HEK293 (cell line): ENCODE measurements around the gene RAD50.
A peak's percentile ranks its signal among the peaks of the same experiment; 100 is the strongest.

Experiments
- BCL11A ChIP-seq: fragments of 450-650 bp; formaldehyde crosslinking; IDR thresholded peaks from 2 replicates; pipeline ENCODE4 v1.5.1; 2016; ENCODE audit warnings: low read depth, missing biosample characterization, missing genetic modification characterization
- ELK4 ChIP-seq: IDR thresholded peaks from 2 replicates; pipeline ENCODE4 v1.6.1; 2011; ENCODE audit warnings: mild to moderate bottlenecking, low read depth, low read length, borderline replicate concordance
- GFI1B ChIP-seq: fragments of 450-650 bp; formaldehyde crosslinking; IDR thresholded peaks from 2 replicates; pipeline ENCODE4 v1.5.1; 2016; ENCODE audit warnings: missing biosample characterization, missing genetic modification characterization
- GLIS2 ChIP-seq: fragments of 450-650 bp; formaldehyde crosslinking; IDR thresholded peaks from 2 replicates; pipeline ENCODE4 v1.5.1; 2016; ENCODE audit warnings: missing biosample characterization, missing genetic modification characterization
- IKZF3 ChIP-seq: fragments of 450-650 bp; IDR thresholded peaks from 2 replicates; pipeline ENCODE4 v1.5.0; 2018; ENCODE audit warnings: missing biosample characterization, mild to moderate bottlenecking, missing genetic modification characterization, moderate library complexity
- KLF8 ChIP-seq: fragments of 450-650 bp; formaldehyde crosslinking; IDR thresholded peaks from 2 replicates; pipeline ENCODE4 v1.5.1; 2016; ENCODE audit warnings: missing biosample characterization, missing genetic modification characterization
- KLF9 ChIP-seq: fragments of 450-650 bp; formaldehyde crosslinking; IDR thresholded peaks from 2 replicates; pipeline ENCODE4 v1.5.1; 2016; ENCODE audit warnings: missing biosample characterization, missing genetic modification characterization, low read depth
- MEIS1 ChIP-seq: sonication (generic); formaldehyde crosslinking; IDR thresholded peaks from 2 replicates; pipeline ENCODE4 v1.8.1; 2022; ENCODE audit warnings: missing genetic modification reagents, mild to moderate bottlenecking, borderline replicate concordance
- PATZ1 ChIP-seq: fragments of 450-650 bp; formaldehyde crosslinking; IDR thresholded peaks from 2 replicates; pipeline ENCODE4 v1.5.1; 2016; ENCODE audit warnings: missing biosample characterization, missing genetic modification characterization
- RBAK ChIP-seq: fragments of 450-650 bp; formaldehyde crosslinking; IDR thresholded peaks from 2 replicates; pipeline ENCODE4 v1.5.1; 2016; ENCODE audit warnings: missing biosample characterization, missing genetic modification characterization
- SP7 ChIP-seq: fragments of 450-650 bp; formaldehyde crosslinking; IDR thresholded peaks from 2 replicates; pipeline ENCODE4 v1.5.1; 2016; ENCODE audit warnings: missing biosample characterization, missing genetic modification characterization
- YY1 ChIP-seq: fragments of 450-650 bp; formaldehyde crosslinking; IDR thresholded peaks from 2 replicates; pipeline ENCODE4 v1.5.1; 2018; ENCODE audit warnings: missing biosample characterization, missing genetic modification characterization
- ZBTB44 ChIP-seq: fragments of 450-650 bp; IDR thresholded peaks from 2 replicates; pipeline ENCODE4 v1.5.1; 2018; ENCODE audit warnings: missing biosample characterization, mild to moderate bottlenecking, missing genetic modification characterization
- ZBTB6 ChIP-seq: fragments of 450-650 bp; formaldehyde crosslinking; IDR thresholded peaks from 2 replicates; pipeline ENCODE4 v1.5.1; 2017; ENCODE audit warnings: missing biosample characterization, missing genetic modification characterization
- ZBTB7A ChIP-seq: fragments of 450-650 bp; formaldehyde crosslinking; IDR thresholded peaks from 2 replicates; pipeline ENCODE4 v1.5.1; 2016; ENCODE audit warnings: low read depth, missing biosample characterization, missing genetic modification characterization
- ZNF155 ChIP-seq: fragments of 450-650 bp; formaldehyde crosslinking; IDR thresholded peaks from 2 replicates; pipeline ENCODE4 v1.5.1; 2016; ENCODE audit warnings: missing biosample characterization, missing genetic modification characterization
- ZNF157 ChIP-seq: fragments of 450-650 bp; formaldehyde crosslinking; IDR thresholded peaks from 2 replicates; pipeline ENCODE4 v1.5.1; 2016; ENCODE audit warnings: missing biosample characterization, missing genetic modification characterization
- ZNF174 ChIP-seq: fragments of 450-650 bp; formaldehyde crosslinking; IDR thresholded peaks from 2 replicates; pipeline ENCODE4 v1.5.0; 2017; ENCODE audit warnings: missing biosample characterization, mild to moderate bottlenecking, missing genetic modification characterization
- ZNF26 ChIP-seq: fragments of 450-650 bp; formaldehyde crosslinking; IDR thresholded peaks from 2 replicates; pipeline ENCODE4 v1.5.1; 2016; ENCODE audit warnings: missing biosample characterization, missing genetic modification characterization
- ZNF280C ChIP-seq: fragments of 450-650 bp; formaldehyde crosslinking; IDR thresholded peaks from 2 replicates; pipeline ENCODE4 v1.5.1; 2016; ENCODE audit warnings: missing biosample characterization, missing genetic modification characterization
- ZNF350 ChIP-seq: fragments of 450-650 bp; formaldehyde crosslinking; IDR thresholded peaks from 2 replicates; pipeline ENCODE4 v1.5.0; 2017; ENCODE audit warnings: missing biosample characterization, mild to moderate bottlenecking, missing genetic modification characterization
- ZNF404 ChIP-seq: fragments of 450-650 bp; formaldehyde crosslinking; IDR thresholded peaks from 2 replicates; pipeline ENCODE4 v1.5.1; 2017; ENCODE audit warnings: missing biosample characterization, missing genetic modification characterization
- ZNF416 ChIP-seq: fragments of 450-650 bp; formaldehyde crosslinking; IDR thresholded peaks from 2 replicates; pipeline ENCODE4 v1.5.1; 2016; ENCODE audit warnings: missing biosample characterization, missing genetic modification characterization
- ZNF449 ChIP-seq: fragments of 450-650 bp; formaldehyde crosslinking; IDR thresholded peaks from 2 replicates; pipeline ENCODE4 v1.5.1; 2017; ENCODE audit warnings: missing biosample characterization, mild to moderate bottlenecking, missing genetic modification characterization, moderate library complexity
- ZNF48 ChIP-seq: fragments of 450-650 bp; formaldehyde crosslinking; IDR thresholded peaks from 2 replicates; pipeline ENCODE4 v1.5.1; 2016; ENCODE audit warnings: missing biosample characterization, missing genetic modification characterization
- ZNF548 ChIP-seq: fragments of 450-650 bp; formaldehyde crosslinking; IDR thresholded peaks from 2 replicates; pipeline ENCODE4 v1.5.1; 2016; ENCODE audit warnings: missing biosample characterization, missing genetic modification characterization
- ZNF660 ChIP-seq: fragments of 450-650 bp; IDR thresholded peaks from 2 replicates; pipeline ENCODE4 v1.5.1; 2018; ENCODE audit warnings: missing biosample characterization, mild to moderate bottlenecking, missing genetic modification characterization
- ZNF785 ChIP-seq: fragments of 450-650 bp; formaldehyde crosslinking; IDR thresholded peaks from 2 replicates; pipeline ENCODE4 v1.5.1; 2016; ENCODE audit warnings: missing biosample characterization, missing genetic modification characterization

Gene RAD50

GRCh38 chr5:132556763-132557477 lies at the start of gene RAD50 (continued):
- no peak for TF ChIP-seq ZNF280C (tag by site-specific recombination)
- TF ChIP-seq ELK4 = peak; percentile 75; the same call in 1 of the 2 replicates
- TF ChIP-seq ZNF26 (tag by site-specific recombination) = no peak
- TF ChIP-seq KLF9 (tag by site-specific recombination) = peak; percentile 72
- TF ChIP-seq IKZF3 = no peak
- no peak for TF ChIP-seq ZNF157 (tag by site-specific recombination)
- no peak for TF ChIP-seq ZNF155
- peak; percentile 74 for TF ChIP-seq GLIS2 (tag by site-specific recombination)
- TF ChIP-seq ZNF449 = no peak
- no peak for TF ChIP-seq ZNF416 (tag by site-specific recombination)
- TF ChIP-seq ZBTB7A (tag by site-specific recombination) = 0 out of 2 replicates have a peak, but pooled peaks have one; percentile 49
- peak; percentile 90 for TF ChIP-seq PATZ1 (tag by site-specific recombination)
- TF ChIP-seq ZNF785 (tag by site-specific recombination) = no peak
- no peak for TF ChIP-seq ZNF48 (tag by site-specific recombination)
- TF ChIP-seq ZNF660 (tag by site-specific recombination) = peak; percentile 80
- no peak for TF ChIP-seq ZNF404
- no peak for TF ChIP-seq RBAK (tag by site-specific recombination)
- peak; percentile 51; the same call in 1 of the 2 replicates for TF ChIP-seq ZBTB6
- TF ChIP-seq MEIS1 = no peak
- no peak for TF ChIP-seq ZNF174 (tag by site-specific recombination)
- no peak for TF ChIP-seq ZNF548 (tag by site-specific recombination)
- TF ChIP-seq YY1 (tag by site-specific recombination) = peak; percentile 49; the same call in 1 of the 2 replicates
- no peak for TF ChIP-seq ZNF350 (tag by site-specific recombination)
- TF ChIP-seq ZBTB44 = no peak
- TF ChIP-seq SP7 (tag by site-specific recombination) = peak; percentile 86
- no peak for TF ChIP-seq BCL11A (tag by site-specific recombination)
- peak; percentile 58; the same call in 1 of the 2 replicates for TF ChIP-seq KLF8 (tag by site-specific recombination)
- peak; percentile 91; the same call in 1 of the 2 replicates for TF ChIP-seq GFI1B (tag by site-specific recombination)
